Astrocyte of the cerebellum (primary cell): ENCODE data around the gene CDKN2B-AS1.

Source experiments
- DNase-seq: peaks from one replicate; pipeline ENCODE4 v3.0.0-alpha.2; 2011; ENCODE audit warnings: low read depth
- H3K4me3 ChIP-seq: 2 replicates; pipeline ENCODE4 v1.5.1; 2011; ENCODE audit warnings: mild to moderate bottlenecking, low read depth, low read length, moderate library complexity
- CTCF ChIP-seq: IDR thresholded peaks from 2 replicates; pipeline ENCODE4 v1.5.1; 2012; ENCODE audit warnings: low read length, low read depth, moderate library complexity, mild to moderate bottlenecking; ENCODE audit errors: missing control alignments
- in situ Hi-C: cut with HindIII; loops from 2 replicates; pipeline ENCODE4 v1.10.0; 2017; ENCODE audit warnings: low sequenced_read_pairs

CDKN2B-AS1 gene

GRCh38 chr9:21982391-21982790 is 12.2 kb upstream of the CDKN2B-AS1 start:
- H3K4me3 ChIP-seq = no peak overlapping the region

GRCh38 chr9:21982861-21983560 is 11.6 kb upstream of the CDKN2B-AS1 start:
- DNase-seq = no peak
- in situ Hi-C loops = no loop called here
- H3K4me3 ChIP-seq = no peak overlapping the region
- TF ChIP-seq CTCF = no peak

More at GRCh38 chr9:21982391-21982790, 12.2 kb upstream of the CDKN2B-AS1 start:
- no peak for TF ChIP-seq CTCF
- no peak for DNase-seq
- in situ Hi-C loops = no loop called here

GRCh38 chr9:21983561-21983935 is 11.0 kb upstream of the CDKN2B-AS1 start:
- no peak for TF ChIP-seq CTCF
- in situ Hi-C loops = no loop called here
- DNase-seq = no peak
- no peak overlapping the region for H3K4me3 ChIP-seq

GRCh38 chr9:21984101-21984500 is 10.5 kb upstream of the CDKN2B-AS1 start:
- no peak overlapping the region for H3K4me3 ChIP-seq
- no peak for DNase-seq
- in situ Hi-C loops = no loop called here
- TF ChIP-seq CTCF = no peak

GRCh38 chr9:21985964-21986667 is 8.5 kb upstream of the CDKN2B-AS1 start:
- no peak for DNase-seq
- no peak overlapping the region for H3K4me3 ChIP-seq
- in situ Hi-C loops = no loop called here
- TF ChIP-seq CTCF = no peak

- no peak for TF ChIP-seq CTCF
- in situ Hi-C loops = no loop called here
- DNase-seq = no peak
- H3K4me3 ChIP-seq = no peak overlapping the region
Observed at GRCh38 chr9:21988056-21988990, 6.3 kb upstream of the CDKN2B-AS1 start.
